Nephron (organoid): ENCODE results near the gene SLC2A4.

ENCODE experiments used
- H3K27ac Mint-ChIP-seq, 3 experiments: 2 replicates each; pipeline ENCODE4 v1.8.0; 2020; ENCODE audit warnings: mixed read lengths in 3 of 3, mild to moderate bottlenecking in 2 of 3, moderate library complexity in 1 of 3
- H3K27me3 Mint-ChIP-seq: 2 replicates; pipeline ENCODE4 v1.8.0; 2021; ENCODE audit warnings: low read depth, mild to moderate bottlenecking, moderate library complexity, mixed read lengths
- H3K36me3 Mint-ChIP-seq: 2 replicates; pipeline ENCODE4 v1.8.0; 2020; ENCODE audit warnings: low read depth, mixed read lengths
- H3K4me1 Mint-ChIP-seq: 2 replicates; pipeline ENCODE4 v1.8.0; 2020; ENCODE audit warnings: mixed read lengths
- H3K4me3 Mint-ChIP-seq, 3 experiments: 2 replicates each; pipeline ENCODE4 v1.8.0; 2020; ENCODE audit warnings: mild to moderate bottlenecking in 3 of 3, mixed read lengths in 3 of 3, moderate library complexity in 2 of 3
- H3K9me3 Mint-ChIP-seq: 2 replicates; pipeline ENCODE4 v1.8.0; 2020; ENCODE audit warnings: mixed read lengths
- CTCF ChIP-seq, 3 experiments: fragments of 200-600 bp; sonication (generic); IDR thresholded peaks; one replicate each; pipeline ENCODE4 v1.5.0; 2021; ENCODE audit warnings: antibody characterized with exemption in 3 of 3; ENCODE audit not compliant: unreplicated experiment in 3 of 3

Gene SLC2A4

DNA sequence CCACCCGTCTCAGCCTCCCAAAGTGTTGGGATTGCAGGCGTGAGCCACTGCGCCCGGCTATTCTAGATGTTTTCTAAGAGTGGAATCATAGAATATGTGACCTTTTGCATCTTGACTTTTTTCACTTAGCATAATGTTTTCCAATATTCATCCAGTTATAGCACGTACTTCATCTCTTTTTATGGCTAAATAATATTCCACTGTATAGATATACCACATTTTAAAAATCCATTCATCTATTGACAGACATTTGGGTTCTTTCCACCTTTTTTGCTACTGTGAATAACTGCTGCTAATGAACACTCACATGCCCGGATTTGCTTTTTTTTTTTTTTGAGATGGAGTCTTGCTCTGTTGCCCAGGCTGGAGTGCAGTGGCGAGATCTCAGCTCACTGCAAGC lies 22.7 kb downstream of the SLC2A4 start:
- H3K36me3 Mint-ChIP-seq = peaks cover 6% of the 10 kb centered on the region
- H3K4me3 Mint-ChIP-seq = peak overlapping the region in 2 of 3 experiments; percentile 58 to 63
- no peak for TF ChIP-seq CTCF (IDR thresholded peaks at IDR 0.05; ENCODE audit: unreplicated experiment in 3 of 3)
- peaks cover 7% of the 10 kb centered on the region for H3K4me1 Mint-ChIP-seq
- H3K27me3 Mint-ChIP-seq = peaks cover 7% of the 10 kb centered on the region
- no peaks in the 10 kb centered on the region for H3K9me3 Mint-ChIP-seq
- peak overlapping the region in 1 of 3 experiments; percentile 37 for H3K27ac Mint-ChIP-seq

- peaks cover 34% of the 10 kb centered on the region for H3K36me3 Mint-ChIP-seq
- H3K4me1 Mint-ChIP-seq = peaks cover 30% of the 10 kb centered on the region
- TF ChIP-seq CTCF (IDR thresholded peaks at IDR 0.05; ENCODE audit: unreplicated experiment in 3 of 3) = no peak
- H3K27ac Mint-ChIP-seq = peak within 1 kb of the TSS; percentile 95 to 99 (median 98)
- peak within 1 kb of the TSS; percentile 94 to 99 (median 97) for H3K4me3 Mint-ChIP-seq
- no peaks in the 10 kb centered on the region for H3K27me3 Mint-ChIP-seq
- H3K9me3 Mint-ChIP-seq = no peaks in the 10 kb centered on the region
Observed at GRCh38 chr17:7306911-7307685, 25.6 kb downstream of the SLC2A4 start, which contains the start of gene EIF5A. TSS of gene EIF5A (plus strand) at chr17:7307628. CDS start at chr17:7309636, 2,008 bp downstream.

DNA sequence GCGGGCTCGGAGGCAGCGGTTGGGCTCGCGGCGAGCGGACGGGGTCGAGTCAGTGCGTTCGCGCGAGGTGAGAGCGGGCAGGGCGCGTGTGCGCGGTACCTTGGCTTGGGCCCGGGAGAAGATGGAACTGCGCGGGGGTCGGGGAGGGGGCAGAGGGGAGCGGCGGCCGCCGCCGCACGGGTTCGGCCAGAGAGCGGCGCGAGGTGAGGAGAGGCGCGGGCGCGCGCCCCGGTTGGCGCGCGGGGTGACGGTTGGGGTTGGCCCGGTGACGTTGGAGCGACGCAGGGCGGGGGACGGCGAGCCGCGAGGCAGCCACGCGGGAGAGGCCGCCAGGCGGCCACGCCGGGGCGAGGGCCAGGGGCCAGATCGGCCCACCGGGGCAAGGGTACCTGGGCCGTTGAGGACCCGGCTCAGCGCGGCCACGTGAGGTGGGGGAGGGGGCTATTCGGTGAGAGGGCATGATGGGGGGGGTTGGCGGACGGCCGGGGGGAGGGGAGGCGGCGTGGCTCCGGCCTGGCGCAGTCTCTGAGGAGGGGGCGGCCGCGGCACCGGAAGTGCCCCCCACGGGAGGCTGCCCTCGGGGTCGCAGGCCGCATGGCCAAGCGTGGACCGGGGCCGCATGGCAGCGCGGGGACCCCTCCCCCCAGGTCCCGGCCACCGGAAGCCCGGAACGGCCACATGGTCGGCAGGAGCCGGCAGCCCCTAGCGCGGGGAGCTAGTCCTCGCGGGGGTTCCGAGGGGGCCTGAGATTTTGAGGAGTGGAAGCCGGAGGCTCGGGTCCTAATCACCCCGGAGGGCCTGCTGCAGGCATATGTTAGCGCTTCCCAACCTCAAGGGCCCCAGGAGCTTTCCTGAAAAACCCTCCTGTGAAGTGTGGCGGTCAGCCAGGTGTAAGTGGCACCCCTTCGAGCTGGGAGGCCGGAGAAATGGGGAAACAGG lies 26.4 kb downstream of the SLC2A4 start:
- H3K9me3 Mint-ChIP-seq = no peaks in the 10 kb centered on the region
- H3K27me3 Mint-ChIP-seq = no peaks in the 10 kb centered on the region
- peaks cover 35% of the 10 kb centered on the region for H3K4me1 Mint-ChIP-seq
- peak overlapping the region; percentile 95 to 99 (median 98) for H3K27ac Mint-ChIP-seq
- H3K36me3 Mint-ChIP-seq = peaks cover 42% of the 10 kb centered on the region
- TF ChIP-seq CTCF (IDR thresholded peaks at IDR 0.05; ENCODE audit: unreplicated experiment in 3 of 3) = no peak
- H3K4me3 Mint-ChIP-seq = peak overlapping the region; percentile 94 to 99 (median 97)

GRCh38 chr17:7308625-7309433 lies 27.3 kb downstream of the SLC2A4 start:
- peaks cover 49% of the 10 kb centered on the region for H3K36me3 Mint-ChIP-seq
- H3K27ac Mint-ChIP-seq = peak overlapping the region; percentile 92 to 99 (median 98)
- H3K4me3 Mint-ChIP-seq = peak overlapping the region; percentile 94 to 99 (median 97)
- H3K9me3 Mint-ChIP-seq = no peaks in the 10 kb centered on the region
- H3K4me1 Mint-ChIP-seq = peaks cover 41% of the 10 kb centered on the region
- H3K27me3 Mint-ChIP-seq = no peaks in the 10 kb centered on the region
- no peak for TF ChIP-seq CTCF (IDR thresholded peaks at IDR 0.05; ENCODE audit: unreplicated experiment in 3 of 3)

GRCh38 chr17:7309628-7310027 lies 28.1 kb downstream of the SLC2A4 start:
- peaks cover 57% of the 10 kb centered on the region for H3K36me3 Mint-ChIP-seq
- H3K27me3 Mint-ChIP-seq = no peaks in the 10 kb centered on the region
- no peaks in the 10 kb centered on the region for H3K9me3 Mint-ChIP-seq
- H3K4me1 Mint-ChIP-seq = peaks cover 49% of the 10 kb centered on the region
- H3K27ac Mint-ChIP-seq = peak overlapping the region; percentile 92 to 99 (median 98)
- TF ChIP-seq CTCF (IDR thresholded peaks at IDR 0.05; ENCODE audit: unreplicated experiment in 3 of 3) = no peak
- peak overlapping the region; percentile 94 to 99 (median 97) for H3K4me3 Mint-ChIP-seq
